Stomach (tissue), 9 donors: ENCODE data around the gene BIVM. TPM values are rescaled to one million over a fixed set of nuclear protein-coding genes. Genes with fewer than 3 reads are reported as not detected.

ENCODE experiments used
- DNase-seq, 2 donors: peaks; one replicate each; pipeline versions ENCODE4 v3.0.0 to v3.0.0-alpha.2; 2013 to 2019
- H3K27ac ChIP-seq, 5 donors: fragments of 200-600 bp in 4 of 5; sonication (generic) in 4 of 5; one replicate each; pipeline ENCODE4 v1.5.1; 2013 to 2019; ENCODE audit warnings: mild to moderate bottlenecking in 1 of 5, moderate library complexity in 1 of 5
- H3K27me3 ChIP-seq, 3 donors: fragments of 200-600 bp; sonication (generic); one replicate each; pipeline ENCODE4 v1.5.1; 2017 to 2019; ENCODE audit warnings: mixed run types in 1 of 3
- H3K36me3 ChIP-seq, 4 donors: fragments of 200-600 bp; sonication (generic); 1 replicate in 3 of 4; 2 replicates in 1 of 4; pipeline ENCODE4 v1.5.1; 2016 to 2019
- H3K4me1 ChIP-seq, 4 donors: fragments of 200-600 bp; sonication (generic); one replicate each; pipeline ENCODE4 v1.5.1; 2016 to 2019
- H3K4me3 ChIP-seq, 4 donors: fragments of 200-600 bp; sonication (generic) in 3 of 4; one replicate each; pipeline ENCODE4 v1.5.1; 2016 to 2019; ENCODE audit warnings: mild to moderate bottlenecking in 1 of 4
- H3K9me3 ChIP-seq, 4 donors: fragments of 200-600 bp; sonication (generic); one replicate each; pipeline ENCODE4 v1.5.1; 2016 to 2019
- EP300 ChIP-seq: sonication (generic); formaldehyde crosslinking; IDR thresholded peaks from one replicate; pipeline ENCODE4 v1.6.1; 2017; ENCODE audit warnings: antibody characterized with exemption
- POLR2A ChIP-seq, 4 donors: fragments of 450-650 bp; IDR thresholded peaks; one replicate each; pipeline ENCODE4 v1.6.1; 2016; ENCODE audit warnings: antibody characterized with exemption in 4 of 4, control low read depth in 2 of 4, mild to moderate bottlenecking in 1 of 4, moderate library complexity in 1 of 4
- POLR2AphosphoS5 ChIP-seq, 3 donors: sonication (generic); formaldehyde crosslinking; IDR thresholded peaks; one replicate each; pipeline ENCODE4 v1.6.1; 2016; ENCODE audit warnings: antibody characterized with exemption in 3 of 3
- WGBS, 5 donors: extraction: QIAGEN DNeasy Blood & Tissue Kit in 3 of 5; methylation state at CpG; one replicate each; pipeline versions ENCODE4 v1.1.5 to v1.1.7; 2013 to 2018; 5-methylcytosine and 5-hydroxymethylcytosine counted together
- intact Hi-C: fragments of 100-400 bp; cut with DNase I; formaldehyde crosslinking; loops from one replicate; pipeline ENCODE4 v1.15.1; 2023; ENCODE audit warnings: low total_unique reads
- polyA plus RNA-seq, 3 donors: library from polyadenylated mRNA; stranded (reverse); fragments of 200-250 nt; gene quantifications; one replicate each; pipeline ENCODE4 v1.2.3, GENCODE V29; 2013
- total RNA-seq, 5 donors: library from RNA; depleted of rRNA; stranded (reverse); fragments of >200 nt; gene quantifications; one replicate each; pipeline versions ENCODE4 v1.1.0 to v1.2.3, GENCODE V29; 2014 to 2016
- TF ChIP-seq, protein P1 (sequence below), 7 experiments: fragments of 450-650 bp in 4 of 7; fragments of 200-600 bp in 3 of 7; sonication (generic) in 3 of 7; IDR thresholded peaks; one replicate each; pipeline ENCODE4 v1.5.1; 2016 to 2019; ENCODE audit warnings: antibody characterized with exemption in 7 of 7, control low read depth in 2 of 7, mild to moderate bottlenecking in 1 of 7
- donor health status: healthy with polysubstance abuse.
- donor health status: Bipolar disorder and iron deficiency.
- donor health status: healthy.

The BIVM gene
- total and polyA plus RNA-seq, 8 donors, result 2.6 to 82.9 (median 14.4) TPM

- intact Hi-C loops, result loop anchor here (10.0 kb wide), 1 partner anchor 260 kb away; no protein-coding TSS in a partner anchor
- H3K36me3 ChIP-seq, result peaks cover 0 to 13% (median 7%) of the 10 kb centered on the region in 4 donors
These were observed 46.3 kb downstream of the BIVM start for GRCh38 chr13:102845289-102845629.

GRCh38 chr13:102845630-102846260 lies 46.8 kb downstream of the BIVM start, which contains the start of gene ERCC5:
ERCC5 (plus strand) TSS chr13:102846032; CDS start chr13:102846267, 235 bp downstream.
- 0 to 1% (median 0%) methylated on average over 45 to 49 of the region's 49 CpGs for WGBS, 5 donors
- Histone ChIP-seq H3K27me3 (no peaks in the 10 kb centered on the region), H3K4me1 (peaks cover 7 to 48% (median 28%) of the 10 kb centered on the region in 4 donors), H3K9me3 (no peaks in the 10 kb centered on the region), H3K36me3 (peaks cover 0 to 16% (median 7%) of the 10 kb centered on the region in 4 donors), H3K27ac (peak within 1 kb of the TSS; percentile 97 to 100 (median 98)), H3K4me3 (peak within 1 kb of the TSS; percentile 83 to 97 (median 89))
- intact Hi-C loops, result loop anchor here (10.0 kb wide), 1 partner anchor 261 kb away; no protein-coding TSS in a partner anchor
- DNase-seq, result peak; percentile 96 to 98
- peak; percentile 95 to 99 (median 96) for TF ChIP-seq POLR2AphosphoS5 (IDR thresholded peaks at IDR 0.05)
- TF ChIP-seq, protein P1, sequence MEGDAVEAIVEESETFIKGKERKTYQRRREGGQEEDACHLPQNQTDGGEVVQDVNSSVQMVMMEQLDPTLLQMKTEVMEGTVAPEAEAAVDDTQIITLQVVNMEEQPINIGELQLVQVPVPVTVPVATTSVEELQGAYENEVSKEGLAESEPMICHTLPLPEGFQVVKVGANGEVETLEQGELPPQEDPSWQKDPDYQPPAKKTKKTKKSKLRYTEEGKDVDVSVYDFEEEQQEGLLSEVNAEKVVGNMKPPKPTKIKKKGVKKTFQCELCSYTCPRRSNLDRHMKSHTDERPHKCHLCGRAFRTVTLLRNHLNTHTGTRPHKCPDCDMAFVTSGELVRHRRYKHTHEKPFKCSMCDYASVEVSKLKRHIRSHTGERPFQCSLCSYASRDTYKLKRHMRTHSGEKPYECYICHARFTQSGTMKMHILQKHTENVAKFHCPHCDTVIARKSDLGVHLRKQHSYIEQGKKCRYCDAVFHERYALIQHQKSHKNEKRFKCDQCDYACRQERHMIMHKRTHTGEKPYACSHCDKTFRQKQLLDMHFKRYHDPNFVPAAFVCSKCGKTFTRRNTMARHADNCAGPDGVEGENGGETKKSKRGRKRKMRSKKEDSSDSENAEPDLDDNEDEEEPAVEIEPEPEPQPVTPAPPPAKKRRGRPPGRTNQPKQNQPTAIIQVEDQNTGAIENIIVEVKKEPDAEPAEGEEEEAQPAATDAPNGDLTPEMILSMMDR (IDR thresholded peaks at IDR 0.05), result no peak
- TF ChIP-seq POLR2A (IDR thresholded peaks at IDR 0.05), result peak in 1 of 4 donors; percentile 60
- no peak for TF ChIP-seq EP300

More at GRCh38 chr13:102845289-102845629, 46.3 kb downstream of the BIVM start:
- Histone ChIP-seq H3K27me3 (no peaks in the 10 kb centered on the region), H3K4me3 (peak overlapping the region; percentile 83 to 97 (median 89)), H3K4me1 (peaks cover 7 to 43% (median 26%) of the 10 kb centered on the region in 4 donors), H3K9me3 (no peaks in the 10 kb centered on the region), H3K27ac (peak overlapping the region; percentile 97 to 100 (median 98))
- 1 to 2% (median 1%) methylated on average over 13 of the region's 13 CpGs for WGBS, 5 donors
- DNase-seq, result no peak
- TF ChIP-seq, protein P1 (IDR thresholded peaks at IDR 0.05), result no peak
- TF ChIP-seq POLR2A (IDR thresholded peaks at IDR 0.05) (no peak), POLR2AphosphoS5 (IDR thresholded peaks at IDR 0.05) (no peak), EP300 (no peak)

- TF ChIP-seq, protein P1 (IDR thresholded peaks at IDR 0.05), result no peak
- TF ChIP-seq POLR2AphosphoS5 (IDR thresholded peaks at IDR 0.05) (peak in 1 of 3 donors; percentile 5), POLR2A (IDR thresholded peaks at IDR 0.05) (no peak), EP300 (no peak)
- peaks cover 0 to 16% (median 8%) of the 10 kb centered on the region in 4 donors for H3K36me3 ChIP-seq
- WGBS, 5 donors, result 0 to 1% (median 0%) methylated on average over 28 to 31 of the region's 31 CpGs
- H3K9me3 ChIP-seq, result no peaks in the 10 kb centered on the region
- H3K27me3 ChIP-seq, result no peaks in the 10 kb centered on the region
- intact Hi-C loops, result loop anchor here (10.0 kb wide), 1 partner anchor 262 kb away; no protein-coding TSS in a partner anchor
- DNase-seq, result peak; percentile 40 to 69
- H3K27ac ChIP-seq, result peak overlapping the region; percentile 97 to 100 (median 98)
- peaks cover 7 to 50% (median 29%) of the 10 kb centered on the region in 4 donors for H3K4me1 ChIP-seq
- H3K4me3 ChIP-seq, result peak overlapping the region; percentile 83 to 97 (median 89)
These were observed 47.5 kb downstream of the BIVM start for GRCh38 chr13:102846261-102847015.
